GM18507 (cell line): ENCODE data around the gene VPS37D.
"Not testable (repeated sequence)": the region's sequence is repeated elsewhere in the genome, so short reads cannot be mapped to it uniquely, and the experiment has no call there.

Source experiments
- DNase-seq: peaks from one replicate; pipeline ENCODE4 v3.0.0; 2011; ENCODE audit warnings: low read depth; ENCODE audit not compliant: insufficient read length; ENCODE audit errors: extremely low spot score
- FAIRE-seq: peaks from 2 replicates; lab custom pipeline; 2011; peaks lifted over from hg19 to GRCh38; lab: Jason Lieb, UNC

VPS37D gene

GRCh38 chr7:73644688-73645286 is 22.8 kb upstream of the VPS37D start:
- FAIRE-seq (no peak), DNase-seq (no peak)

- DNase-seq (no peak), FAIRE-seq (no peak)
Observed at GRCh38 chr7:73645643-73646174, 21.9 kb upstream of the VPS37D start.

- FAIRE-seq (no peak), DNase-seq (no peak)
Observed at GRCh38 chr7:73646785-73647724, 20.6 kb upstream of the VPS37D start.

GRCh38 chr7:73647725-73648592 is 19.7 kb upstream of the VPS37D start:
- FAIRE-seq: no peak
- no peak for DNase-seq

- DNase-seq: no peak
- no peak for FAIRE-seq
Observed at GRCh38 chr7:73648593-73649332, 18.9 kb upstream of the VPS37D start.

- no peak for FAIRE-seq
- DNase-seq: no peak
Observed at GRCh38 chr7:73649576-73649975, 18.1 kb upstream of the VPS37D start.

GRCh38 chr7:73650524-73650923 is 17.1 kb upstream of the VPS37D start:
- DNase-seq (no peak), FAIRE-seq (no peak)

GRCh38 chr7:73652541-73652949 is 15.1 kb upstream of the VPS37D start:
- FAIRE-seq (no peak), DNase-seq (no peak)

- DNase-seq, FAIRE-seq: not testable (repeated sequence)
Observed at GRCh38 chr7:73655309-73655708, 12.3 kb upstream of the VPS37D start.

- FAIRE-seq (no peak), DNase-seq (no peak)
Observed at GRCh38 chr7:73659983-73660382, 7.6 kb upstream of the VPS37D start.

- not testable (repeated sequence) for DNase-seq, FAIRE-seq
Observed at GRCh38 chr7:73660594-73660993, 7.0 kb upstream of the VPS37D start.

GRCh38 chr7:73663033-73663432 is 4.6 kb upstream of the VPS37D start:
- FAIRE-seq (no peak), DNase-seq (no peak)

- no peak for FAIRE-seq
- DNase-seq: no peak
Observed at GRCh38 chr7:73668103-73668885, 663 bp downstream of the VPS37D start.

- DNase-seq (no peak), FAIRE-seq (no peak)
Observed at GRCh38 chr7:73668886-73669230, 1.2 kb downstream of the VPS37D start.

- FAIRE-seq (no peak), DNase-seq (no peak)
Observed at GRCh38 chr7:73669288-73669701, 1.7 kb downstream of the VPS37D start.

GRCh38 chr7:73669858-73670385 is 2.3 kb downstream of the VPS37D start:
- FAIRE-seq: no peak
- no peak for DNase-seq

- no peak for DNase-seq
- FAIRE-seq: no peak
Observed at GRCh38 chr7:73671322-73671661, 3.7 kb downstream of the VPS37D start.

- FAIRE-seq: no peak
Observed at GRCh38 chr7:73671857-73672445, 4.3 kb downstream of the VPS37D start.

More at GRCh38 chr7:73671857-73672445, 4.3 kb downstream of the VPS37D start:
- DNase-seq: no peak
